GM12892 (cell line): Measurements from ENCODE around the gene CDRT15.

Experiments used
- POLR2A ChIP-seq: IDR thresholded peaks from 2 replicates; pipeline ENCODE4 v1.6.1; 2011; ENCODE audit warnings: low read depth, low read length, control low read depth
- POLR2AphosphoS5 ChIP-seq: IDR thresholded peaks from 2 replicates; pipeline ENCODE4 v1.6.1; 2011; ENCODE audit warnings: low read depth, low read length, control low read depth
- TAF1 ChIP-seq: IDR thresholded peaks from 2 replicates; pipeline ENCODE4 v1.6.1; 2011; ENCODE audit warnings: low read depth, mild to moderate bottlenecking, control low read depth, low read length, borderline replicate concordance

GRCh38 chr17:14211246-14211645, 25.4 kb downstream of the CDRT15 start:
- TF ChIP-seq POLR2A (no peak), TAF1 (no peak), POLR2AphosphoS5 (no peak)
